ENCODE data around the gene CD160.

- TF ChIP-seq RXRA (CRISPR knock-in tag; IDR thresholded peaks at IDR 0.05) = no peak
- TF ChIP-seq HOMEZ (CRISPR knock-in tag; IDR thresholded peaks at IDR 0.05; ENCODE audit: low read depth) = no peak
- no peak for TF ChIP-seq ZSCAN30 (CRISPR knock-in tag; IDR thresholded peaks at IDR 0.05)
- no peak for TF ChIP-seq GMEB2 (CRISPR knock-in tag; IDR thresholded peaks at IDR 0.05; ENCODE audit: low read depth)
- no peak for TF ChIP-seq NFAT5 (CRISPR knock-in tag; IDR thresholded peaks at IDR 0.05)
- no peak for TF ChIP-seq MYC (CRISPR knock-in tag; IDR thresholded peaks at IDR 0.05; ENCODE audit: borderline replicate concordance)
- no peak for TF ChIP-seq TCF7L2 (IDR thresholded peaks at IDR 0.05; ENCODE audit: low read depth, low read length)
Measured at GRCh38 chr1:145750426-145750825, 31.1 kb downstream of the CD160 start.
